Kidney epithelial cell (primary cell): Measurements from ENCODE around the gene COL13A1. TPM values are rescaled to one million over a fixed set of nuclear protein-coding genes. Genes with fewer than 3 reads are reported as not detected.
A peak's percentile ranks its signal among the peaks of the same experiment; 100 is the strongest.

Experiments
- DNase-seq: peaks from one replicate; pipeline ENCODE4 v3.0.0-alpha.2; 2010; ENCODE audit warnings: low read depth
- H3K27me3 ChIP-seq: 2 replicates; pipeline ENCODE4 v1.6.0; 2011; ENCODE audit warnings: low read length; ENCODE audit not compliant: control insufficient read depth, insufficient read depth
- H3K36me3 ChIP-seq: 2 replicates; pipeline ENCODE4 v1.5.1; 2011; ENCODE audit warnings: low read length; ENCODE audit not compliant: control insufficient read depth, insufficient read depth
- H3K4me3 ChIP-seq: 2 replicates; pipeline ENCODE4 v1.5.1; 2011; ENCODE audit warnings: low read depth, mild to moderate bottlenecking, control low read depth, low read length
- CTCF ChIP-seq: IDR thresholded peaks from 2 replicates; pipeline ENCODE4 v1.5.1; 2011; ENCODE audit warnings: mild to moderate bottlenecking, moderate library complexity, low read length, control low read depth, inconsistent platforms; ENCODE audit not compliant: insufficient read depth, poor library complexity, severe bottlenecking
- total RNA-seq: library from RNA; depleted of rRNA; stranded (reverse); fragments of >200 nt; gene quantifications from 2 replicates; pipeline ENCODE4 v1.2.3, GENCODE V29; 2015

The COL13A1 gene
- total RNA-seq, 1 donor from 2014 or later, result 1.7 TPM

- Histone ChIP-seq H3K36me3 (no peaks in the 10 kb centered on the region), H3K4me3 (no peak overlapping the region), H3K27me3 (peaks cover 5% of the 10 kb centered on the region)
- TF ChIP-seq CTCF, result no peak
- no peak for DNase-seq
Observed at GRCh38 chr10:69792341-69792740, 9.4 kb upstream of the COL13A1 start.

GRCh38 chr10:69794673-69795072 lies 7.0 kb upstream of the COL13A1 start:
- Histone ChIP-seq H3K27me3 (peaks cover 3% of the 10 kb centered on the region), H3K36me3 (no peaks in the 10 kb centered on the region), H3K4me3 (no peak overlapping the region)
- no peak for DNase-seq
- TF ChIP-seq CTCF, result no peak

GRCh38 chr10:69795242-69795934 lies 6.3 kb upstream of the COL13A1 start:
- Histone ChIP-seq H3K4me3 (no peak overlapping the region), H3K36me3 (no peaks in the 10 kb centered on the region), H3K27me3 (peaks cover 5% of the 10 kb centered on the region)
- no peak for TF ChIP-seq CTCF
- DNase-seq, result no peak

GRCh38 chr10:69797959-69798358 lies 3.7 kb upstream of the COL13A1 start:
- H3K4me3 ChIP-seq, result no peak overlapping the region
- DNase-seq, result no peak
- TF ChIP-seq CTCF, result no peak
- H3K27me3 ChIP-seq, result peaks cover 6% of the 10 kb centered on the region
- no peaks in the 10 kb centered on the region for H3K36me3 ChIP-seq

GRCh38 chr10:69800109-69800508 lies 1.6 kb upstream of the COL13A1 start:
- Histone ChIP-seq H3K27me3 (peaks cover 6% of the 10 kb centered on the region), H3K4me3 (no peak overlapping the region), H3K36me3 (no peaks in the 10 kb centered on the region)
- TF ChIP-seq CTCF, result peak; percentile 87
- DNase-seq, result no peak

- peaks cover 6% of the 10 kb centered on the region for H3K27me3 ChIP-seq
- DNase-seq, result no peak
- H3K4me3 ChIP-seq, result no peak overlapping the region
- no peaks in the 10 kb centered on the region for H3K36me3 ChIP-seq
- no peak for TF ChIP-seq CTCF
Observed at GRCh38 chr10:69800665-69801064, 1.0 kb upstream of the COL13A1 start.
